ENCODE measurements around the gene LRRTM4. TPM values are rescaled to one million over a fixed set of nuclear protein-coding genes. Genes with fewer than 3 reads are reported as not detected.

LRRTM4 gene
- total and polyA plus RNA-seq, 7 experiments from 2014 or later: not detected

GRCh38 chr2:77268626-77269025 is 253.6 kb downstream of the LRRTM4 start:
- CTCF ChIA-PET: no interaction called here
- H3K4me3 Mint-ChIP-seq: no peak overlapping the region

GRCh38 chr2:77232909-77233425 is 289.2 kb downstream of the LRRTM4 start:
- H3K27ac ChIP-seq (ENCODE audit: low read depth, low read length): no peak overlapping the region
- H3K9me3 ChIP-seq (ENCODE audit: control insufficient read depth in 2 of 3, low read length in 3 of 3): no peaks in the 10 kb centered on the region
- no peaks in the 10 kb centered on the region for H3K36me3 Mint-ChIP-seq
- H3K27ac Mint-ChIP-seq: no peak overlapping the region
- ATAC-seq (no peak), DNase-seq (no peak)
- no peak overlapping the region for H3K4me3 ChIP-seq (ENCODE audit: low read length)
- intact Hi-C loops (cut with micrococcal nuclease): no loop called here
- H3K27me3 Mint-ChIP-seq: no peaks in the 10 kb centered on the region
- ChIA-PET CTCF (no interaction called here), POLR2A (no interaction called here)
- H3K27me3 ChIP-seq (ENCODE audit: control insufficient read depth in 2 of 2, insufficient read depth in 2 of 2, low read length in 2 of 2): no peaks in the 10 kb centered on the region
- no peaks in the 10 kb centered on the region for H3K36me3 ChIP-seq (ENCODE audit: control insufficient read depth in 2 of 3, insufficient read depth in 3 of 3, low read length in 3 of 3)
- no peaks in the 10 kb centered on the region for H3K4me1 ChIP-seq (ENCODE audit: control insufficient read depth in 2 of 2, insufficient read depth in 2 of 2, low read length in 2 of 2)
- H3K4me1 Mint-ChIP-seq: no peaks in the 10 kb centered on the region
- H3K9me3 Mint-ChIP-seq: peaks cover 2 to 32% (median 17%) of the 10 kb centered on the region in 11 donors
- no peak overlapping the region for H3K4me3 Mint-ChIP-seq

More at GRCh38 chr2:77268626-77269025, 253.6 kb downstream of the LRRTM4 start:
- H3K4me1 Mint-ChIP-seq: no peaks in the 10 kb centered on the region
- no peaks in the 10 kb centered on the region for H3K27me3 ChIP-seq (ENCODE audit: control insufficient read depth in 2 of 2, insufficient read depth in 2 of 2, low read length in 2 of 2)
- H3K27ac ChIP-seq (ENCODE audit: low read depth, low read length): no peak overlapping the region
- H3K9me3 ChIP-seq (ENCODE audit: control insufficient read depth in 2 of 3, low read length in 3 of 3): no peaks in the 10 kb centered on the region
- no peak overlapping the region for H3K27ac Mint-ChIP-seq
- peaks cover 2 to 34% (median 9%) of the 10 kb centered on the region in 11 donors for H3K9me3 Mint-ChIP-seq
- no peaks in the 10 kb centered on the region for H3K36me3 Mint-ChIP-seq
- intact Hi-C loops (cut with micrococcal nuclease): no loop called here
- H3K27me3 Mint-ChIP-seq: no peaks in the 10 kb centered on the region
- H3K4me1 ChIP-seq (ENCODE audit: control insufficient read depth in 2 of 2, insufficient read depth in 2 of 2, low read length in 2 of 2): no peaks in the 10 kb centered on the region
- no peaks in the 10 kb centered on the region for H3K36me3 ChIP-seq (ENCODE audit: control insufficient read depth in 2 of 3, insufficient read depth in 3 of 3, low read length in 3 of 3)
- no peak overlapping the region for H3K4me3 ChIP-seq (ENCODE audit: low read length)
- POLR2A ChIA-PET: no interaction called here
- ATAC-seq (no peak), DNase-seq (no peak)

GRCh38 chr2:77228391-77228790 is 293.8 kb downstream of the LRRTM4 start:
- POLR2A ChIA-PET: no interaction called here
- H3K36me3 Mint-ChIP-seq: peaks cover 0 to 2% (median 0%) of the 10 kb centered on the region in 5 donors
- H3K27me3 Mint-ChIP-seq: no peaks in the 10 kb centered on the region
- H3K4me3 Mint-ChIP-seq: no peak overlapping the region
- Histone ChIP-seq H3K36me3 (ENCODE audit: control insufficient read depth in 2 of 3, insufficient read depth in 3 of 3, low read length in 3 of 3) (no peaks in the 10 kb centered on the region), H3K4me3 (ENCODE audit: low read length) (no peak overlapping the region), H3K27me3 (ENCODE audit: control insufficient read depth in 2 of 2, insufficient read depth in 2 of 2, low read length in 2 of 2) (no peaks in the 10 kb centered on the region), H3K27ac (ENCODE audit: low read depth, low read length) (no peak overlapping the region), H3K9me3 (ENCODE audit: control insufficient read depth in 2 of 3, low read length in 3 of 3) (no peaks in the 10 kb centered on the region), H3K4me1 (ENCODE audit: control insufficient read depth in 2 of 2, insufficient read depth in 2 of 2, low read length in 2 of 2) (no peaks in the 10 kb centered on the region)
- peaks cover 0 to 17% (median 8%) of the 10 kb centered on the region in 11 donors for H3K9me3 Mint-ChIP-seq
- DNase-seq (no peak), ATAC-seq (no peak)
- intact Hi-C loops (cut with micrococcal nuclease): no loop called here
- CTCF ChIA-PET: no interaction called here
- no peaks in the 10 kb centered on the region for H3K4me1 Mint-ChIP-seq
- H3K27ac Mint-ChIP-seq: peak overlapping the region in 1 of 9 donors; percentile 22

GRCh38 chr2:77210725-77211124 is 311.5 kb downstream of the LRRTM4 start:
- Mint-ChIP-seq H3K27ac (no peak overlapping the region), H3K36me3 (no peaks in the 10 kb centered on the region), H3K4me1 (no peaks in the 10 kb centered on the region), H3K9me3 (peaks cover 0 to 16% (median 4%) of the 10 kb centered on the region in 11 donors), H3K27me3 (no peaks in the 10 kb centered on the region), H3K4me3 (no peak overlapping the region)
- H3K4me1 ChIP-seq (ENCODE audit: control insufficient read depth in 2 of 2, insufficient read depth in 2 of 2, low read length in 2 of 2): no peaks in the 10 kb centered on the region
- H3K27me3 ChIP-seq (ENCODE audit: control insufficient read depth in 2 of 2, insufficient read depth in 2 of 2, low read length in 2 of 2): no peaks in the 10 kb centered on the region
- no peak overlapping the region for H3K4me3 ChIP-seq (ENCODE audit: low read length)
- intact Hi-C loops (cut with micrococcal nuclease): no loop called here
- H3K9me3 ChIP-seq (ENCODE audit: control insufficient read depth in 2 of 3, low read length in 3 of 3): no peaks in the 10 kb centered on the region
- ChIA-PET POLR2A (no interaction called here), CTCF (no interaction called here)
- DNase-seq: no peak
- ATAC-seq: no peak
- H3K27ac ChIP-seq (ENCODE audit: low read depth, low read length): no peak overlapping the region
- no peaks in the 10 kb centered on the region for H3K36me3 ChIP-seq (ENCODE audit: control insufficient read depth in 2 of 3, insufficient read depth in 3 of 3, low read length in 3 of 3)

- H3K4me1 Mint-ChIP-seq: no peaks in the 10 kb centered on the region
- H3K9me3 ChIP-seq (ENCODE audit: control insufficient read depth in 2 of 3, low read length in 3 of 3): no peaks in the 10 kb centered on the region
- no peak for ATAC-seq
- H3K4me3 Mint-ChIP-seq: no peak overlapping the region
- H3K4me3 ChIP-seq (ENCODE audit: low read length): no peak overlapping the region
- ChIA-PET POLR2A (no interaction called here), CTCF (no interaction called here)
- peaks cover 4 to 21% (median 7%) of the 10 kb centered on the region in 11 donors for H3K9me3 Mint-ChIP-seq
- no peak for DNase-seq
- no peaks in the 10 kb centered on the region for H3K27me3 ChIP-seq (ENCODE audit: control insufficient read depth in 2 of 2, insufficient read depth in 2 of 2, low read length in 2 of 2)
- intact Hi-C loops (cut with micrococcal nuclease): no loop called here
- H3K36me3 ChIP-seq (ENCODE audit: control insufficient read depth in 2 of 3, insufficient read depth in 3 of 3, low read length in 3 of 3): no peaks in the 10 kb centered on the region
- H3K27ac Mint-ChIP-seq: no peak overlapping the region
- H3K27me3 Mint-ChIP-seq: no peaks in the 10 kb centered on the region
- no peaks in the 10 kb centered on the region for H3K4me1 ChIP-seq (ENCODE audit: control insufficient read depth in 2 of 2, insufficient read depth in 2 of 2, low read length in 2 of 2)
- no peak overlapping the region for H3K27ac ChIP-seq (ENCODE audit: low read depth, low read length)
- no peaks in the 10 kb centered on the region for H3K36me3 Mint-ChIP-seq
Observed at GRCh38 chr2:77207331-77207730, 314.8 kb downstream of the LRRTM4 start.

GRCh38 chr2:77201755-77202154 is 320.4 kb downstream of the LRRTM4 start:
- no peaks in the 10 kb centered on the region for H3K27me3 Mint-ChIP-seq
- H3K4me1 Mint-ChIP-seq: no peaks in the 10 kb centered on the region
- intact Hi-C loops (cut with micrococcal nuclease): no loop called here
- Histone ChIP-seq H3K4me3 (ENCODE audit: low read length) (no peak overlapping the region), H3K27me3 (ENCODE audit: control insufficient read depth in 2 of 2, insufficient read depth in 2 of 2, low read length in 2 of 2) (no peaks in the 10 kb centered on the region), H3K27ac (ENCODE audit: low read depth, low read length) (no peak overlapping the region), H3K36me3 (ENCODE audit: control insufficient read depth in 2 of 3, insufficient read depth in 3 of 3, low read length in 3 of 3) (no peaks in the 10 kb centered on the region), H3K4me1 (ENCODE audit: control insufficient read depth in 2 of 2, insufficient read depth in 2 of 2, low read length in 2 of 2) (no peaks in the 10 kb centered on the region), H3K9me3 (ENCODE audit: control insufficient read depth in 2 of 3, low read length in 3 of 3) (no peaks in the 10 kb centered on the region)
- H3K27ac Mint-ChIP-seq: no peak overlapping the region
- POLR2A ChIA-PET: no interaction called here
- H3K9me3 Mint-ChIP-seq: peaks cover 0 to 18% (median 6%) of the 10 kb centered on the region in 11 donors
- ATAC-seq (no peak), DNase-seq (no peak)
- H3K36me3 Mint-ChIP-seq: no peaks in the 10 kb centered on the region
- CTCF ChIA-PET: no interaction called here
- H3K4me3 Mint-ChIP-seq: no peak overlapping the region

GRCh38 chr2:77199411-77199810 is 322.8 kb downstream of the LRRTM4 start:
- no peaks in the 10 kb centered on the region for H3K36me3 ChIP-seq (ENCODE audit: control insufficient read depth in 2 of 3, insufficient read depth in 3 of 3, low read length in 3 of 3)
- no peak for DNase-seq
- ATAC-seq: no peak
- no peaks in the 10 kb centered on the region for H3K4me1 ChIP-seq (ENCODE audit: control insufficient read depth in 2 of 2, insufficient read depth in 2 of 2, low read length in 2 of 2)
- no peak overlapping the region for H3K27ac ChIP-seq (ENCODE audit: low read depth, low read length)
- Mint-ChIP-seq H3K36me3 (no peaks in the 10 kb centered on the region), H3K9me3 (peaks cover 0 to 15% (median 3%) of the 10 kb centered on the region in 11 donors), H3K27me3 (no peaks in the 10 kb centered on the region), H3K27ac (no peak overlapping the region), H3K4me1 (no peaks in the 10 kb centered on the region), H3K4me3 (no peak overlapping the region)
- no peaks in the 10 kb centered on the region for H3K27me3 ChIP-seq (ENCODE audit: control insufficient read depth in 2 of 2, insufficient read depth in 2 of 2, low read length in 2 of 2)
- H3K9me3 ChIP-seq (ENCODE audit: control insufficient read depth in 2 of 3, low read length in 3 of 3): no peaks in the 10 kb centered on the region
- ChIA-PET POLR2A (no interaction called here), CTCF (no interaction called here)
- intact Hi-C loops (cut with micrococcal nuclease): no loop called here
- H3K4me3 ChIP-seq (ENCODE audit: low read length): no peak overlapping the region

Data from naive thymus-derived CD4-positive, alpha-beta T cell (primary cell).